Aorta (tissue), 5 donors: ENCODE data around the gene CRAMP1. TPM values are rescaled to one million over a fixed set of nuclear protein-coding genes. Genes with fewer than 3 reads are reported as not detected.

Experiments
- ATAC-seq: fragments of 200-7000 bp; cut with Tn5 transposase; one replicate; pipeline ENCODE4 v1.9.1; 2022; ENCODE audit warnings: moderate library complexity; ENCODE audit not compliant: low FRiP score
- DNase-seq, 2 donors: peaks; one replicate each; pipeline ENCODE4 v3.0.0-alpha.2; 2020
- H3K27ac ChIP-seq, 2 donors: one replicate each; pipeline ENCODE4 v1.5.1; 2013; ENCODE audit warnings: low read length in 2 of 2, mild to moderate bottlenecking in 2 of 2, moderate library complexity in 2 of 2, control low read depth in 1 of 2, inconsistent platforms in 1 of 2, low read depth in 1 of 2
- H3K27me3 ChIP-seq, 2 donors: one replicate each; pipeline ENCODE4 v1.6.1; 2013; ENCODE audit warnings: control low read depth in 1 of 2, low read length in 1 of 2, mild to moderate bottlenecking in 1 of 2, moderate library complexity in 1 of 2; ENCODE audit not compliant: insufficient read depth in 2 of 2, control insufficient read depth in 1 of 2
- H3K36me3 ChIP-seq, 2 donors: one replicate each; pipeline ENCODE4 v1.6.1; 2013; ENCODE audit warnings: control low read depth in 1 of 2, low read length in 1 of 2, mild to moderate bottlenecking in 1 of 2; ENCODE audit not compliant: insufficient read depth in 2 of 2, control insufficient read depth in 1 of 2
- H3K4me1 ChIP-seq, 2 donors: one replicate each; pipeline ENCODE4 v1.6.1; 2013; ENCODE audit warnings: low read length in 2 of 2, control low read depth in 1 of 2, mild to moderate bottlenecking in 1 of 2, moderate library complexity in 1 of 2; ENCODE audit not compliant: insufficient read depth in 2 of 2, control insufficient read depth in 1 of 2
- H3K4me3 ChIP-seq, 2 donors: one replicate each; pipeline ENCODE4 v1.5.1; 2013; ENCODE audit warnings: low read length in 2 of 2, control low read depth in 1 of 2, mild to moderate bottlenecking in 1 of 2
- H3K9me3 ChIP-seq: one replicate; pipeline ENCODE4 v1.6.1; 2013; ENCODE audit warnings: mild to moderate bottlenecking, low read length; ENCODE audit not compliant: control insufficient read depth
- WGBS, 2 donors: extraction: QIAGEN DNeasy Blood & Tissue Kit; methylation state at CpG; one replicate each; pipeline ENCODE4 v1.1.7; 2013; 5-methylcytosine and 5-hydroxymethylcytosine counted together
- intact Hi-C, 2 donors: fragments of 100-400 bp; cut with DNase I; formaldehyde crosslinking; loops; one replicate each; pipeline versions ENCODE4 v1.14.2 to v1.15.0; 2022
- long read RNA-seq, 2 donors: library from polyadenylated mRNA; unstranded; transcript quantifications; one replicate each; pipeline ENCODE4 v2.0.0, GENCODE V29; 2020 to 2021
- polyA plus RNA-seq, 2 donors: library from polyadenylated mRNA; stranded (reverse); fragments of 200-250 nt; gene quantifications; one replicate each; pipeline ENCODE4 v1.2.3, GENCODE V29; 2013
- total RNA-seq, 2 donors: library from RNA; stranded (reverse); fragmentation: NEBNext Ultra II Directional; extraction: Animal tissue kit (Norgen Biotek cat#: 25700); gene quantifications; one replicate each; pipeline ENCODE4 v1.2.1, GENCODE V29; 2021
- donor health status: healthy with polysubstance abuse.
- donor health status: Bipolar disorder and iron deficiency.
- donor health status: DM: no; HTN: no; CAD: no.
- donor health status: DM: no; HTN: no; CAD: no.
- donor health status: DM: yes; HTN: yes; CAD: no.

CRAMP1 gene, protein sequence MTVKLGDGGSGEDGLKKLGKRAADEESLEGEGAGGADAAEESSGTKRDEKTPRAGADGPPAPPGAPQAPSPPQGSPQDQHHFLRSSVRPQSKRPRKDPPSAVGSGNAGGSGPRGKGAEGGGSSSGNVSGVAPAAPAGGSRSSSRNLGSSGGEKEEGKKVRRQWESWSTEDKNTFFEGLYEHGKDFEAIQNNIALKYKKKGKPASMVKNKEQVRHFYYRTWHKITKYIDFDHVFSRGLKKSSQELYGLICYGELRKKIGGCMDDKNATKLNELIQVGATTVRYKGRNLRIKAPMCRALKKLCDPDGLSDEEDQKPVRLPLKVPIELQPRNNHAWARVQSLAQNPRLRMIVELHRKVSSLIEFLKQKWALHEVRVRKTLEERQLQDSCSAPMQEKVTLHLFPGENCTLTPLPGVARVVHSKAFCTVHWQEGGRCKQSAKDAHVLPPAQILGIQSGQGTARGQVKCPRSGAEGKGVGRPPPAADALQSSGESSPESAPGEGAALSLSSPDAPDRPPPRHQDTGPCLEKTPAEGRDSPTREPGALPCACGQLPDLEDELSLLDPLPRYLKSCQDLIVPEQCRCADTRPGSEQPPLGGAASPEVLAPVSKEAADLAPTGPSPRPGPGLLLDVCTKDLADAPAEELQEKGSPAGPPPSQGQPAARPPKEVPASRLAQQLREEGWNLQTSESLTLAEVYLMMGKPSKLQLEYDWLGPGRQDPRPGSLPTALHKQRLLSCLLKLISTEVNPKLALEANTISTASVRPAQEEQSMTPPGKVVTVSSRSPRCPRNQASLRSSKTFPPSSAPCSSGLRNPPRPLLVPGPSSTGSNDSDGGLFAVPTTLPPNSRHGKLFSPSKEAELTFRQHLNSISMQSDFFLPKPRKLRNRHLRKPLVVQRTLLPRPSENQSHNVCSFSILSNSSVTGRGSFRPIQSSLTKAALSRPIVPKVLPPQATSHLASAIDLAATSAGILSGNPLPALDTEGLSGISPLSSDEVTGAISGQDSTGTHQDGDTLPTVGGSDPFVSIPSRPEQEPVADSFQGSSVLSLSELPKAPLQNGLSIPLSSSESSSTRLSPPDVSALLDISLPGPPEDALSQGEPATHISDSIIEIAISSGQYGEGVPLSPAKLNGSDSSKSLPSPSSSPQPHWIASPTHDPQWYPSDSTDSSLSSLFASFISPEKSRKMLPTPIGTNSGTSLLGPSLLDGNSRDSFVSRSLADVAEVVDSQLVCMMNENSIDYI (N-terminal part only)
- total RNA-seq (10 to 100 TPM; 17.3 to 24.2 TPM), polyA plus RNA-seq (10 to 100 TPM in 1 of 2 donors, 1 to 10 TPM in 1; 2.3 to 11.5 TPM)
- long read RNA-seq, donor 1, partial matches to known transcripts, result 1 of 1 reads
- long read RNA-seq, donor 1, other reads (novel, unspliced or antisense), result 0 of 1 reads
- long read RNA-seq, donor 2, partial matches to known transcripts, result 5 of 11 reads
- long read RNA-seq, donor 2, other reads (novel, unspliced or antisense), result 6 of 11 reads

DNA sequence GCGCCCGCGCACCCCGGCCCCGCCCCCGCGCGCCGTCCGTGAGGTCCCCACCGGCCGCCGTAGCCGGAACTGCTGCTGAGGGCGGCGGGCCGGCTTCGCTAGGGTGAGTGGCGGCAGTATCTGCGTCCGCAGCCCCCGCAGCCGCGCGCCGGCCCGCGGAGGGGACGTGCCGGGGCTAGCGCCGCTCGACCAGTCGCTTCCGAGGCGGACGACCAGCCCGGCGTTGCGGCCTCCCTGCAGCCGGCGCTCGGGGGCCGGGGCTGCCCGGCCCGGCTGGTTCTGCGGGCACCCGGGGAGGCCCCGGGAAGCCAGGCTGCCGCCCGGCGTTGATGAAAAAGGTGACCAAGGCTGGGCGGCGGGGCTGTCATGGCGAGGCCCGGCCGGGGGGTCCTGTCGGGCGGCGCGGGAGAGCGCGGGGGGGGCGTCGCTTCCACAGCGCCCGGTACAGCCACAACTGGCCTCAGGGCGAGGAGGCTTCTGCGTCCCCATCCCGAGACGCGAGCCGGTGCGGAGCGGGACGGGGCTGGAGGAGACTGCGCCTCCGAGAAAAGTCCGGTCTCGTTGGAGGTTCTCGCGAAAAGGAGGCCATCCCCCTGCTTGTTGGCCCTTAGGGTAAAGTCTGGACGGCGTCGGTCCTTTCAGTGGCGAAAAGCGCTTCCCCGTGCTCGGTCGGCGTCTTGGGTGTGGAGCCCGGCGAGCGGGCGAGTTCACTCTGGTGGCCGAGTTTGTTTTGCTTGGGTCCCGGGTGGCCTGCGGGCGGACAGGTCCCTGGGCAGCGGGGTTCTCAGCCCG lies at the start of gene CRAMP1:
Gene CRAMP1, plus strand, starts transcription at position 41 of the 792 bp plus-strand sequence. CDS start 2,280 bp downstream, outside the sequence.
- Histone ChIP-seq H3K27me3 (no peaks in the 10 kb centered on the region), H3K36me3 (no peaks in the 10 kb centered on the region), H3K4me1 (peaks cover 2 to 9% of the 10 kb centered on the region in 2 donors), H3K9me3 (no peaks in the 10 kb centered on the region), H3K27ac (peak within 1 kb of the TSS; percentile 18 to 58), H3K4me3 (peak within 1 kb of the TSS; percentile 88 to 94)
- no peak for DNase-seq
- WGBS, 2 donors, result 1% methylated on average over 77 to 101 of the region's 101 CpGs
- intact Hi-C loops, result loop anchor here in 1 of 2 donors (1.0 to 10.0 kb wide), 5 partner anchors 62 to 135 kb away; partner anchors contain the start of genes CLCN7, JPT2 and MAPK8IP3
- ATAC-seq, result no peak

DNA sequence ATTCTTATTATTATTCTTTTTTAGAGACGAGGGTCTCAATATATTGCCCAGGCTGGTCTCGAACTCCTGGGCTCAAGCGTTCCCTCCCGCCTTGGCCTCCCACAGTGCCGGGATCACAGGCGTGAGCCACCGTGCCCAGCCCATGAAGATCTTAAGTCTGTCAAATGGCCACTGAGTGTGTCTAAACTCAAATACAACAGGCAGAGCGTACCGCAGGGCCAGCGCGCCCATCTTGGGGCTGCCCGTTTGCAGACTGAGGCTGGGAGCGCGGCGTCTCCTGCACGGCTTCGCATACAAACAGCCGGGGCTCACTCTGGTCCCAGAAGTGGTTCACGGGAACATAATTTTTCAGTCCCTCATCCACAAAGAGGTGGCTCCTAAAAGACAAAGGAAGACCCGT lies 48.4 kb upstream of the CRAMP1 start:
- Histone ChIP-seq H3K27ac (no peak overlapping the region), H3K9me3 (no peaks in the 10 kb centered on the region), H3K4me3 (no peak overlapping the region), H3K27me3 (no peaks in the 10 kb centered on the region), H3K4me1 (no peaks in the 10 kb centered on the region), H3K36me3 (no peaks in the 10 kb centered on the region)
- intact Hi-C loops, result no loop called here
- no peak for ATAC-seq
- DNase-seq, result no peak
- 95 to 96% methylated on average over 20 of the region's 20 CpGs for WGBS, 2 donors

DNA sequence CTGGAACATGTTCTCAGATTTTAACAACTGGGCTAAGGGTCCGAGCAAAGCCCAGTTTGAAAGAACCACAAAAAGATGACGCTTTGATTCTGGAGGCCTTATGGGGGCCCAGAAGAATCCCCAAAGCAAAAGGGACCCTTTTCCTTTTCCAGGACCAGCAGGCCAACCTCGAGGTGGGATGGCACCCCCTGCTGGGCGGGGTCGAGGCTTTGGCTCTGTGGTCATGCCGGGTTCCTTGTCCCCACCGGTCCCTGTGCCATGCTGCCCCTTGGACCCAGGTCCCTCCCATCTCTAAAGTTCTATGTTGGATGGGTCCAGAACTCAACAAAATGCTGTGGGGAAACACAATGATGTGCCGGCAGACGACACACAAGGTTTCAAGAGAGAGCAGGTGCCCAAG lies 47.8 kb upstream of the CRAMP1 start:
- H3K4me1 ChIP-seq, result no peaks in the 10 kb centered on the region
- no peak for ATAC-seq
- 75 to 76% methylated on average over 9 of the region's 9 CpGs for WGBS, 2 donors

DNA sequence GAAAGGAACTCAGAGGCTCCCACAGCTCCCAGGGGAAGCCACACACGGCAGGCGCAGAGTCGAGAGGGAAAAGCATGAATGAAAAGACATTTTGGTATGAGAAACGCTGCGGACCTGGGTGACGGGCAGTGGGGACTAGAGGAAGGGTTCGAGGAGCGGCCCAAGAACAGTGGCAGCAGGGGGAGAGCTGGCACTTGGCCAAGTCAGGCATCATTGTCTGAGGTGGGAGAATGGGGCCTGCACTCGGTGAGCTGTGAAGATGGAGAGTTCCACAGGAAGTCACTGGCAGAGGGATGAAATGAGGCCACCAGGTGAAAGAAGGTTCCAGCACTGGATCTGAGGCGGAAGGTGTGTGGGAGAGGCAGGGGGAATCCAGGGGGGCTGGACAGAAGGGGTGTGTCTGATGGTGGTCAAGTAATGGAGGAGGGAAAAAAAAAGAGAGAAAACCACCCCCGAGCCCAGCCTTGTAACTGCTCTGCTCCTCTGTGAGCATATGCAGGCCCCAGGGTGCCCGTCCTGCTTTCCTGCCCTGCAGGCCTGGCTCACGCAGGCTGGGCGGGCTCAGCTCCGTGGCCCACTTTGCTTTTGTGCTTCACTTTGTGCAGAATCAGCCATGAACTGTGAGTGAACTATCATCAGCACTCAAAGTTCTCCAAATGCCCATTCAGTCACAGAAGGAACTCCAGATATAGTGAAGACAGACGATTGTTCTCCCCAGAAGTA lies 46.9 kb upstream of the CRAMP1 start:
- Histone ChIP-seq H3K27me3 (no peaks in the 10 kb centered on the region), H3K4me1 (no peaks in the 10 kb centered on the region), H3K4me3 (no peak overlapping the region), H3K9me3 (no peaks in the 10 kb centered on the region), H3K36me3 (no peaks in the 10 kb centered on the region), H3K27ac (no peak overlapping the region)
- ATAC-seq (no peak), DNase-seq (no peak)
- WGBS, 2 donors, result 85 to 87% methylated on average over 16 of the region's 16 CpGs
- intact Hi-C loops, result no loop called here

More for the DNA sequence above, 47.8 kb upstream of the CRAMP1 start:
- Histone ChIP-seq H3K4me3 (no peak overlapping the region), H3K9me3 (no peaks in the 10 kb centered on the region), H3K27ac (no peak overlapping the region), H3K27me3 (no peaks in the 10 kb centered on the region), H3K36me3 (no peaks in the 10 kb centered on the region)
- intact Hi-C loops, result no loop called here
- no peak for DNase-seq

DNA sequence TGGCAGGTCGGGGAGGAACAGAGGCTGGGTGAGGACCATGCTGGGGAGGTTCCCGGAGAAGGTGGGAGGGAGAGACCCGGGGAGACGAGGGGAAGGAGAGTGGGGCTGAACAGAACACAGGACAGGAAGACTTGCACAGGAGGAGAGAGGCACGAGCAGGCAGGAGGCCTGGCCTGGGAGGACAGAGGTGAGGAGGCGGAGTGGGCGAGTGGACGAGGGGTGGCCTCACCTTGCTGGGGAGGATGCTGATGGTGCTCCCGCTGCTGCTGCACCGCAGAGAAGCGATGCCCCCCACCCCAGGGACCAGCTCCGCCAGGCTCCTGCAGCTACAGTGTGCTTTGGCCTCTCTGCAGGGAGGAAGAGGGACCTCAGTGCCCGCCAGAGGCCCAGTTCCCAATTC lies 44.2 kb upstream of the CRAMP1 start:
- no peaks in the 10 kb centered on the region for H3K9me3 ChIP-seq
- H3K27ac ChIP-seq, result no peak overlapping the region
- 91 to 92% methylated on average over 11 to 13 of the region's 13 CpGs for WGBS, 2 donors
- no peak overlapping the region for H3K4me3 ChIP-seq
- ATAC-seq (no peak), DNase-seq (no peak)
- H3K27me3 ChIP-seq, result no peaks in the 10 kb centered on the region
- intact Hi-C loops, result no loop called here
- no peaks in the 10 kb centered on the region for H3K4me1 ChIP-seq
- no peaks in the 10 kb centered on the region for H3K36me3 ChIP-seq

DNA sequence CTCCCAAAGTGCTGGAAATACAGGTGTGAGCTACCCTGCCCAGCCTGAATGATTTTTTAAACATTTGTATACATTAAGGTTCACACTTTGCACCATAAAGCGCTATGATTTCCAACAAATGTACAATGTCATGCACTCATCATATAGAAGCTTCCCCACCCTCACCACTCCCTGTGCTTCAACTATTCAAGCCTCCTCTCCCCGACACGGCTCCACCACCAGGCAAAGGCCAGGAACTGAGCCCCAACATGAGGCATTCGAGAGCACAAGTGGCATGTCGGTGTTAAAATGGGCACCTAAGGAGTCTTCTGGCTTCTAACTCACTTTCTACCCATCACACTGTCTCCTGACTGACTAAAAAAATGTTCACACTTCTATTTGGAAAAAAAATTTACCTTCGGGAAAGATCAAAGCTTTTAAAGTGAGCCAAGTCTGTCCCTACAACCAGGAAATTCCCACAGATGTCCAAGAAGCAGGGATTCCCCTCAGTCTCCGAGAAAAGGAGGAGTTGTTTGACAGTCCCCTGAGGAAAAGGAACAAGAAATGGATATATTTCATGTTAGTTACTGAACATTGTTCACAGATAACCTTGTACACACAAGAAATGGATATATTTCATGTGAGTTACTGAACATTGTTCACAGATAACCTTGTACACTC lies 41.0 kb upstream of the CRAMP1 start:
- H3K4me1 ChIP-seq, result no peaks in the 10 kb centered on the region
- WGBS, 2 donors, result 81 to 84% methylated on average over 7 of the region's 7 CpGs
- no peaks in the 10 kb centered on the region for H3K9me3 ChIP-seq
- no peak overlapping the region for H3K27ac ChIP-seq
- DNase-seq (no peak), ATAC-seq (no peak)
- H3K4me3 ChIP-seq, result no peak overlapping the region
- H3K36me3 ChIP-seq, result no peaks in the 10 kb centered on the region
- no peaks in the 10 kb centered on the region for H3K27me3 ChIP-seq
- intact Hi-C loops, result no loop called here

DNA sequence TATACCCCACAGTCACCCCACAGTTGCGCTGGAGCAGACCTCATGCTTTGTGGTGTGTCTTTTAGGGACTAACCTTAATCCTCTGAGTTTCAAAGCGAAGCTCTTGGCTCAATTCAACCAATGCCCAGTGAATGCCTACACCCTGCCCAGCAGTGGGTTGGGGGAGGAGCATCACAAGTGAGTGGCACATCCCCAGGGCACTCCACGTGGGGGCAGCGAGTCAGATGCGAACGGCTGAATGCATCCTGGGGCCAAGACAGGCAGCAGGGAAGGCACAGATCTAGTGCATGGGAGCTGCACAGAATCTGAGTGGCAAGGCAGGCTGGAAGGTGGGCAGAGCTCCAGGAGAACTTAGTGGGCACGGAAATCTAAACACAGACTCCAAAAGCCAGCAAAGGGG lies 39.5 kb upstream of the CRAMP1 start:
- Histone ChIP-seq H3K4me3 (no peak overlapping the region), H3K27me3 (no peaks in the 10 kb centered on the region), H3K27ac (no peak overlapping the region), H3K36me3 (no peaks in the 10 kb centered on the region), H3K9me3 (no peaks in the 10 kb centered on the region), H3K4me1 (no peaks in the 10 kb centered on the region)
- intact Hi-C loops, result no loop called here
- 69 to 77% methylated on average over 7 of the region's 7 CpGs for WGBS, 2 donors
- no peak for ATAC-seq
- no peak for DNase-seq
